Astrocyte of the spinal cord (primary cell): ENCODE data around the gene IL17C.
A peak's percentile ranks its signal among the peaks of the same experiment; 100 is the strongest.

Experiments used
- DNase-seq: peaks from one replicate; pipeline ENCODE4 v3.0.0; 2011; ENCODE audit warnings: low read depth, low spot score
- H3K4me3 ChIP-seq: 2 replicates; pipeline ENCODE4 v1.5.1; 2011; ENCODE audit warnings: low read depth, mild to moderate bottlenecking, low read length, moderate library complexity
- CTCF ChIP-seq: IDR thresholded peaks from 2 replicates; pipeline ENCODE4 v1.5.1; 2012; ENCODE audit warnings: low read depth, mild to moderate bottlenecking, low read length, inconsistent platforms
- in situ Hi-C: cut with HindIII; loops from 2 replicates; pipeline ENCODE4 v1.10.0; 2017; ENCODE audit warnings: low sequenced_read_pairs

The IL17C gene

GRCh38 chr16:88649195-88649923 is 11.0 kb downstream of the IL17C start:
- TF ChIP-seq CTCF = no peak
- DNase-seq = no peak
- in situ Hi-C loops = no loop called here
- no peak overlapping the region for H3K4me3 ChIP-seq

- no peak for TF ChIP-seq CTCF
- in situ Hi-C loops = no loop called here
- DNase-seq = no peak
- peak overlapping the region; percentile 57 for H3K4me3 ChIP-seq
Measured at GRCh38 chr16:88649924-88650748, 11.8 kb downstream of the IL17C start.

GRCh38 chr16:88650749-88651275 is 12.4 kb downstream of the IL17C start, which contains the start of gene CYBA:
Gene CYBA, minus strand, starts transcription at chr16:88651053. Its CDS starts 40 bp downstream, at chr16:88651013.
- TF ChIP-seq CTCF = no peak
- DNase-seq = peak; percentile 28
- in situ Hi-C loops = no loop called here
- peak within 1 kb of the TSS; percentile 57 for H3K4me3 ChIP-seq

- H3K4me3 ChIP-seq = peak overlapping the region; percentile 57
- DNase-seq = no peak
- in situ Hi-C loops = no loop called here
- no peak for TF ChIP-seq CTCF
Measured at GRCh38 chr16:88651276-88651988, 13.1 kb downstream of the IL17C start.

- in situ Hi-C loops = no loop called here
- DNase-seq = no peak
- H3K4me3 ChIP-seq = no peak overlapping the region
- no peak for TF ChIP-seq CTCF
Measured at GRCh38 chr16:88651989-88652761, 13.8 kb downstream of the IL17C start.

GRCh38 chr16:88652762-88653063 is 14.3 kb downstream of the IL17C start:
- TF ChIP-seq CTCF = no peak
- no peak overlapping the region for H3K4me3 ChIP-seq
- no peak for DNase-seq
- in situ Hi-C loops = no loop called here
